ENCODE measurements around the gene SAMD1. TPM values are rescaled to one million over a fixed set of nuclear protein-coding genes. Genes with fewer than 3 reads are reported as not detected.

Gene SAMD1
- total and polyA plus RNA-seq, 10 donors = 19.6 to 36.8 (median 30.5) TPM

DNA sequence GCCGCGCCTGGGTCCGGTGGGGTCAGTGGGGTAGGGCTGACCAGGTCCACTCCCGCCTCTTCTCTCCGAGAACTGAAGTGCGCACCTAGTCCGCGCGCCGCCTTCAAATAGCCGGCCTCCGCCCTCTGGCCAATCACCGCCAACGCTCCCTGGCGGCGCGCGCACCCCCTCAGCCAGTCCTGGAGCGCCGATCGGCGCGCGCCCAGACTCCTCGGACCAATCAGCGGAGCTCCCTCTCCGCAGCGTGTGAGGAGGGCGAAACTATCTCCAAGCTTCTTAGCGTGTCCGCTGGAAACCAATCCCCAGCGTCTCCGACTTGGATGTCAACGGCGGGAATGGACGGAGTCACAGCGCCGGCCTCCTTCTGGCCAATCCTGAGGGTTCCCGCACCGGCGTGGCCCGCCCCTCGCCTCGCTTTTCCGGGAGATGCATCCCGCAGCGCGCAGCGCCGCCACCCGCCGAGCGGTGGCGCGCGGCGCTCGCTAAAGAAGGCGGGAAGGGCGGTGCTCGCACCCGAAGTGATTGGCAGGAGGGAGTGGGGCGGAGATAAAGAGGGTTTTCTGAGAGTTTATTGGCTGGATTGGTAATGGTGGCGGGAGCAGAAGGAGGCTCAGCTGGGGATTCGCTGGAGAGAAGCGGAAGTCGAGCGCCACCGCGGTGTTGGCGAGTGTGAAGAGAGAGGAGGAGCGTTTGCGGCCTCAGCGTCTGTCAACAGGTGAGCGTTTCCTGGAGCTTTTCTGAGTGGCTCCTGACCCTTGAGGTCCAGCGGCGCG, 46.1 kb upstream of the SAMD1 start, which contains the start of gene ASF1B:
Gene ASF1B, minus strand, starts transcription at position 81 of the 773 bp plus-strand sequence. CDS start 133 bp downstream, outside the sequence.
- DNase-seq = peak; percentile 99
- Histone ChIP-seq H3K27me3 (replicated peaks in 1 of 7) (no peaks in the 10 kb centered on the region), H3K9me3 (no peaks in the 10 kb centered on the region), H3K36me3 (peaks cover 0 to 3% (median 0%) of the 10 kb centered on the region in 6 donors), H3K4me1 (peaks cover 17 to 64% (median 47%) of the 10 kb centered on the region in 6 donors), H3K27ac (peak within 1 kb of the TSS; percentile 96 to 99 (median 98)), H3K4me3 (peak within 1 kb of the TSS; percentile 66 to 93 (median 76))
- TF ChIP-seq, protein P1, sequence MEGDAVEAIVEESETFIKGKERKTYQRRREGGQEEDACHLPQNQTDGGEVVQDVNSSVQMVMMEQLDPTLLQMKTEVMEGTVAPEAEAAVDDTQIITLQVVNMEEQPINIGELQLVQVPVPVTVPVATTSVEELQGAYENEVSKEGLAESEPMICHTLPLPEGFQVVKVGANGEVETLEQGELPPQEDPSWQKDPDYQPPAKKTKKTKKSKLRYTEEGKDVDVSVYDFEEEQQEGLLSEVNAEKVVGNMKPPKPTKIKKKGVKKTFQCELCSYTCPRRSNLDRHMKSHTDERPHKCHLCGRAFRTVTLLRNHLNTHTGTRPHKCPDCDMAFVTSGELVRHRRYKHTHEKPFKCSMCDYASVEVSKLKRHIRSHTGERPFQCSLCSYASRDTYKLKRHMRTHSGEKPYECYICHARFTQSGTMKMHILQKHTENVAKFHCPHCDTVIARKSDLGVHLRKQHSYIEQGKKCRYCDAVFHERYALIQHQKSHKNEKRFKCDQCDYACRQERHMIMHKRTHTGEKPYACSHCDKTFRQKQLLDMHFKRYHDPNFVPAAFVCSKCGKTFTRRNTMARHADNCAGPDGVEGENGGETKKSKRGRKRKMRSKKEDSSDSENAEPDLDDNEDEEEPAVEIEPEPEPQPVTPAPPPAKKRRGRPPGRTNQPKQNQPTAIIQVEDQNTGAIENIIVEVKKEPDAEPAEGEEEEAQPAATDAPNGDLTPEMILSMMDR (IDR thresholded peaks at IDR 0.05 in 8 of 11, conservative IDR thresholded peaks at IDR 0.05 in 3 of 11) = peak; percentile 90 to 100 (median 98)
- TF ChIP-seq POLR2A (IDR thresholded peaks at IDR 0.05) = peak in 1 of 3 donors; percentile 73
- TF ChIP-seq POLR2AphosphoS5 (IDR thresholded peaks at IDR 0.05) = peak; percentile 91 to 95 (median 92)
- 0 to 1% (median 0%) methylated on average over 48 to 78 of the region's 78 CpGs for WGBS, 5 donors
- intact Hi-C loops (cut with DNase I; ENCODE audit: low total_unique reads) = loop anchor here (10.0 kb wide), 1 partner anchor 52 kb away; the partner anchor contains the start of gene C19orf67

DNA sequence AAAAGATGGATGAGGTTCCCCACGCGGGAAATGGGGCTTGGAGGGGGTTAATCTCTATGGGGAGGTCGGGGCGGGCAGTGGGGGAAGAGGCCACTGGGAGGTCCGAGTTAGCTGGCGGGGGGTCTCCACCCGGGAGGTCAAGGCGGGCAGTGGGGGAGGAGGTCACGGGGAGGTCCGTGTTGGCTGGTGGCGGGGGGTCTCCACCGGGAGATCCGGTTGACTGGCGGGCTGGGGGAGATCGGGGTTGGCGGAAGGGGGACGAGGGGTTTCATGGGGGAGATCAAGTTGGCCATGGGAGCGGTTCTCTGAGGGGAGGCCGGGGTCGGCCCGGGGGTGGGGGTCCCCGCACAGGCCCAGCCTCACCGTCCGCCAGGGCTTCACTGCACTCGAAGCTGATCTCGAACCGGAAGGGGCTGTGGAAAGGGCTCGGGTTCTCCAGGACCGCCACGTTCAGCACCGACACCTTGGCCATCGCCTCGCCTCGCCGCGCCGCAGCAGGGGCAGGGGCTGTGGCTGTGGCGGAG, 45.5 kb upstream of the SAMD1 start:
- WGBS, 5 donors = 0 to 3% (median 1%) methylated on average over 19 to 38 of the region's 38 CpGs
- Histone ChIP-seq H3K36me3 (peaks cover 0 to 3% (median 0%) of the 10 kb centered on the region in 6 donors), H3K27me3 (replicated peaks in 1 of 7) (no peaks in the 10 kb centered on the region), H3K9me3 (no peaks in the 10 kb centered on the region), H3K4me3 (peak overlapping the region; percentile 43 to 93 (median 74)), H3K4me1 (peaks cover 17 to 64% (median 47%) of the 10 kb centered on the region in 6 donors), H3K27ac (peak overlapping the region in 7 of 8 donors; percentile 96 to 99 (median 98))
- DNase-seq = no peak
- intact Hi-C loops (cut with DNase I; ENCODE audit: low total_unique reads) = loop anchor here (10.0 kb wide), 1 partner anchor 51 kb away; the partner anchor contains the start of gene C19orf67
- TF ChIP-seq, protein P1 (IDR thresholded peaks at IDR 0.05 in 8 of 11, conservative IDR thresholded peaks at IDR 0.05 in 3 of 11) = no peak
- TF ChIP-seq POLR2A (IDR thresholded peaks at IDR 0.05) = no peak
- no peak for TF ChIP-seq POLR2AphosphoS5 (IDR thresholded peaks at IDR 0.05)

GRCh38 chr19:14135355-14135754, 44.8 kb upstream of the SAMD1 start:
- peak overlapping the region in 4 of 8 donors; percentile 66 to 93 (median 77) for H3K4me3 ChIP-seq
- H3K36me3 ChIP-seq = peaks cover 0 to 3% (median 0%) of the 10 kb centered on the region in 6 donors
- peaks cover 17 to 64% (median 48%) of the 10 kb centered on the region in 6 donors for H3K4me1 ChIP-seq
- intact Hi-C loops (cut with DNase I; ENCODE audit: low total_unique reads) = loop anchor here (10.0 kb wide), 1 partner anchor 51 kb away; the partner anchor contains the start of gene C19orf67
- 37 to 55% (median 46%) methylated on average over 6 of the region's 6 CpGs for WGBS, 5 donors
- H3K9me3 ChIP-seq = no peaks in the 10 kb centered on the region
- TF ChIP-seq POLR2AphosphoS5 (IDR thresholded peaks at IDR 0.05) = no peak
- no peak for TF ChIP-seq POLR2A (IDR thresholded peaks at IDR 0.05)
- TF ChIP-seq, protein P1 (IDR thresholded peaks at IDR 0.05 in 8 of 11, conservative IDR thresholded peaks at IDR 0.05 in 3 of 11) = no peak
- DNase-seq = no peak
- peak overlapping the region in 1 of 8 donors; percentile 99 for H3K27ac ChIP-seq
- no peaks in the 10 kb centered on the region for H3K27me3 ChIP-seq (replicated peaks in 1 of 7)
